K562 (cell line): Measurements from ENCODE around the gene VPS4A. TPM values are rescaled to one million over a fixed set of nuclear protein-coding genes. Genes with fewer than 3 reads are reported as not detected.
A peak's percentile ranks its signal among the peaks of the same experiment; 100 is the strongest.

Experiments
- ATAC-seq: fragments of 200-7000 bp; cut with Tn5 transposase; 3 replicates; pipeline ENCODE4 v1.9.1; 2020; ENCODE audit warnings: moderate library complexity
- BruUV-seq: library from RNA; stranded (reverse); fragments of 400-500 nt; replicated peaks from 2 replicates; lab custom pipeline; 2021; lab: Mats Ljungman, UMichigan
- CTCF ChIA-PET: fragments of 300-600 bp; formaldehyde crosslinking; extraction: SDS; loops from one replicate; lab custom pipeline; 2021; ENCODE audit warnings: low intra/inter-chr PET ratio; lab: Yijun Ruan, JAX
- POLR2A ChIA-PET: fragments of 300-600, 350-650 bp; sonication (Branson Sonifier 250); formaldehyde crosslinking; extraction: SDS; loops from one replicate; lab custom pipeline; 2021; ENCODE audit warnings: antibody characterized with exemption, inconsistent platforms; lab: Yijun Ruan, JAX
- DNase-seq, 4 experiments: peaks; one replicate each; pipeline versions ENCODE4 v3.0.0 to v3.0.0-alpha.2; 2011 to 2018; ENCODE audit warnings: low spot score in 3 of 4, mixed read lengths in 3 of 4; ENCODE audit errors: extremely low read depth in 1 of 4
- FAIRE-seq: peaks from 2 replicates; lab custom pipeline; 2011; peaks lifted over from hg19 to GRCh38; lab: Jason Lieb, UNC
- H2AFZ ChIP-seq: 2 replicates; pipeline ENCODE4 v1.6.0; 2011; ENCODE audit warnings: low read depth, low read length, control low read depth, inconsistent platforms
- H3K27ac ChIP-seq: fragments of 200-600 bp; 3 replicates; pipeline ENCODE4 v1.8.0; 2011; ENCODE audit warnings: low read depth, mild to moderate bottlenecking, control low read depth, inconsistent platforms, low read length, moderate library complexity, mixed read lengths; ENCODE audit errors: extremely low read depth
- H3K27me3 ChIP-seq, 2 experiments: fragments of 300-600 bp in 1 of 2; 2 replicates in 1 of 2; 3 replicates in 1 of 2; pipeline versions ENCODE4 v1.6.0 to v1.8.0; 2011; ENCODE audit warnings: inconsistent platforms in 2 of 2, low read length in 2 of 2, mild to moderate bottlenecking in 1 of 2, mixed read lengths in 1 of 2, moderate library complexity in 1 of 2; ENCODE audit not compliant: control insufficient read depth in 2 of 2, insufficient read depth in 2 of 2
- H3K36me3 ChIP-seq: fragments of 300-600 bp; 3 replicates; pipeline ENCODE4 v1.8.0; 2011; ENCODE audit warnings: mild to moderate bottlenecking, low read length, inconsistent platforms; ENCODE audit not compliant: control insufficient read depth, insufficient read depth
- H3K4me1 ChIP-seq, 2 experiments: fragments of 200-600 bp in 1 of 2; replicated peaks in 1 of 2; 2 replicates in 1 of 2; 3 replicates in 1 of 2; pipeline versions ENCODE4 v1.5.1 to v1.8.0; 2011; ENCODE audit warnings: inconsistent platforms in 2 of 2, low read length in 2 of 2, mild to moderate bottlenecking in 1 of 2, mixed read lengths in 1 of 2, moderate library complexity in 1 of 2; ENCODE audit not compliant: control insufficient read depth in 2 of 2, insufficient read depth in 2 of 2
- H3K4me2 ChIP-seq: 2 replicates; pipeline ENCODE4 v1.6.1; 2011; ENCODE audit warnings: low read length, control low read depth, inconsistent platforms, mixed read lengths; ENCODE audit not compliant: insufficient read depth
- H3K4me3 ChIP-seq: fragments of 200-600 bp; sonication (generic), shearing (Covaris generic); 2 replicates; pipeline ENCODE4 v1.5.1; 2016; ENCODE audit warnings: control low read depth, inconsistent platforms
- H3K79me2 ChIP-seq: fragments of 200-600 bp; 3 replicates; pipeline ENCODE4 v1.8.0; 2011; ENCODE audit warnings: low read length, inconsistent platforms; ENCODE audit not compliant: control insufficient read depth, insufficient read depth
- H3K9ac ChIP-seq, 2 experiments: 2 replicates each; pipeline versions ENCODE4 v1.6.0 to v1.6.1; 2011; ENCODE audit warnings: low read depth in 2 of 2, low read length in 2 of 2, control low read depth in 1 of 2, inconsistent platforms in 1 of 2, mild to moderate bottlenecking in 1 of 2, mixed read lengths in 1 of 2; ENCODE audit not compliant: insufficient read depth in 1 of 2
- H3K9me1 ChIP-seq: one replicate; pipeline ENCODE4 v1.6.0; 2011; ENCODE audit warnings: inconsistent platforms, mild to moderate bottlenecking, low read length, moderate library complexity; ENCODE audit not compliant: control insufficient read depth, insufficient read depth
- H3K9me3 ChIP-seq: replicated peaks from 2 replicates; pipeline ENCODE4 v1.5.1; 2011; ENCODE audit warnings: low read depth, low read length, inconsistent platforms; ENCODE audit not compliant: control insufficient read depth, insufficient read depth
- H4K20me1 ChIP-seq: replicated peaks from 2 replicates; pipeline ENCODE4 v1.6.1; 2011; ENCODE audit warnings: low read length, inconsistent platforms, mixed read lengths; ENCODE audit not compliant: control insufficient read depth, insufficient read depth
- HDAC8 ChIP-seq: fragments of 450-650 bp; IDR thresholded peaks from 2 replicates; pipeline ENCODE4 v1.6.1; 2016; ENCODE audit warnings: mild to moderate bottlenecking, missing genetic modification characterization, moderate library complexity, missing compliant biosample characterization
- TCF7 ChIP-seq: sonication (generic); IDR thresholded peaks from 2 replicates; pipeline ENCODE4 v1.6.1; 2016; ENCODE audit warnings: antibody characterized with exemption, borderline replicate concordance
- WGBS: fragments of 100-300 bp; shearing (Covaris generic); methylation state at CpG from one replicate; pipeline ENCODE4 v1.1.6; 2016; ENCODE audit warnings: low coverage, mixed read lengths; ENCODE audit not compliant: insufficient coverage; ENCODE audit errors: missing lambda C conversion rate; 5-methylcytosine and 5-hydroxymethylcytosine counted together
- in situ Hi-C: fragments of 300-500 bp; cut with MboI; formaldehyde crosslinking; loops from 4 replicates; pipeline ENCODE4 v1.15.0; 2018; ENCODE audit warnings: inconsistent platforms, mixed read lengths
- intact Hi-C: fragments of 100-400 bp; cut with micrococcal nuclease; formaldehyde crosslinking; loops from 2 replicates; pipeline ENCODE4 v1.14.2; 2022
- polyA plus RNA-seq, 8 experiments: library from polyadenylated mRNA; depleted of rRNA in 4 of 8; stranded (reverse) in 5 of 8; unstranded in 3 of 8; fragments of >200 nt; fragmentation: Nextera tagmentation in 2 of 8; fragmentation: Illumina TruSeq in 1 of 8; extraction: Ambion mirVana in 2 of 8; extraction: Trizol in 1 of 8; gene quantifications; 2 replicates each; pipeline versions ENCODE4 v1.2.1 to v1.2.3, GENCODE V29; 2011 to 2014; ENCODE audit warnings: inconsistent platforms in 1 of 8, missing spikeins in 1 of 8
- total RNA-seq, 7 experiments: library from RNA; depleted of rRNA in 6 of 7; stranded (reverse); fragments of >200 nt in 6 of 7; fragmentation: Illumina TruSeq in 2 of 7; extraction: Trizol in 2 of 7; gene quantifications; 2 replicates each; pipeline versions ENCODE4 v1.2.1 to v1.2.3, GENCODE V29; 2011 to 2021; ENCODE audit warnings: low replicate concordance in 1 of 7
- TF ChIP-seq, protein P1 (sequence below): sonication (generic); formaldehyde crosslinking; IDR thresholded peaks from 2 replicates; pipeline ENCODE4 v1.8.0; 2022; ENCODE audit warnings: missing genetic modification reagents, mild to moderate bottlenecking, borderline replicate concordance
- TF ChIP-seq, protein P2 (sequence below), 2 experiments: IDR thresholded peaks in 1 of 2; conservative IDR thresholded peaks in 1 of 2; 2 replicates each; pipeline ENCODE4 v1.6.1; 2016; ENCODE audit warnings: low read depth in 2 of 2, mild to moderate bottlenecking in 1 of 2, missing compliant biosample characterization in 1 of 2, missing genetic modification characterization in 1 of 2, moderate library complexity in 1 of 2

The VPS4A gene
- total and polyA plus RNA-seq, 9 of the 15 experiments (the other 6 are each of a cell fraction or from before 2014, with no cell fraction given): 7.6 to 45.4 (median 29.9) TPM

DNA sequence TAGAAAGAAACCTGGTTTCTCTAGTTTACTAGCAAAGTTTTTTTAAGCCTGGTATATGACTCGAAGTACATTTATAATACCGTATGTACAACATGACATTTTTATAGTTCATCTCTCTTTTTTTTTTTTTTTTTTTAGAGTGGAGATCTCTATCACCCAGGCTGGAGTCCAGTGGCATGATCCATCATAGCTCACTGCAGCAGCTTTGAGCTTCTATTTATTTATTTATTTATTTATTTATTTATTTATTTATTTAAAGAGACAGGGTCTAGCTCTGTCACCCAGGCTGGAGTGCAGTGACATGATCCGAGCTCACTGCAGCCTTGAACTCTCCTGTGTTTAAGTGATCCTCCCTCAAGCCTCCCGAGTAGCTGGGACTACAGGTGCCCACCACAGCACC, 25.9 kb upstream of the VPS4A start:
- FAIRE-seq: no peak
- WGBS: 72% methylated on average over 4 of the region's 4 CpGs
- H2AFZ ChIP-seq: no peak overlapping the region
- TF ChIP-seq, protein P1, sequence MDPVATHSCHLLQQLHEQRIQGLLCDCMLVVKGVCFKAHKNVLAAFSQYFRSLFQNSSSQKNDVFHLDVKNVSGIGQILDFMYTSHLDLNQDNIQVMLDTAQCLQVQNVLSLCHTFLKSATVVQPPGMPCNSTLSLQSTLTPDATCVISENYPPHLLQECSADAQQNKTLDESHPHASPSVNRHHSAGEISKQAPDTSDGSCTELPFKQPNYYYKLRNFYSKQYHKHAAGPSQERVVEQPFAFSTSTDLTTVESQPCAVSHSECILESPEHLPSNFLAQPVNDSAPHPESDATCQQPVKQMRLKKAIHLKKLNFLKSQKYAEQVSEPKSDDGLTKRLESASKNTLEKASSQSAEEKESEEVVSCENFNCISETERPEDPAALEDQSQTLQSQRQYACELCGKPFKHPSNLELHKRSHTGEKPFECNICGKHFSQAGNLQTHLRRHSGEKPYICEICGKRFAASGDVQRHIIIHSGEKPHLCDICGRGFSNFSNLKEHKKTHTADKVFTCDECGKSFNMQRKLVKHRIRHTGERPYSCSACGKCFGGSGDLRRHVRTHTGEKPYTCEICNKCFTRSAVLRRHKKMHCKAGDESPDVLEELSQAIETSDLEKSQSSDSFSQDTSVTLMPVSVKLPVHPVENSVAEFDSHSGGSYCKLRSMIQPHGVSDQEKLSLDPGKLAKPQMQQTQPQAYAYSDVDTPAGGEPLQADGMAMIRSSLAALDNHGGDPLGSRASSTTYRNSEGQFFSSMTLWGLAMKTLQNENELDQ (CRISPR knock-in tag): no peak
- TF ChIP-seq, protein P2, sequence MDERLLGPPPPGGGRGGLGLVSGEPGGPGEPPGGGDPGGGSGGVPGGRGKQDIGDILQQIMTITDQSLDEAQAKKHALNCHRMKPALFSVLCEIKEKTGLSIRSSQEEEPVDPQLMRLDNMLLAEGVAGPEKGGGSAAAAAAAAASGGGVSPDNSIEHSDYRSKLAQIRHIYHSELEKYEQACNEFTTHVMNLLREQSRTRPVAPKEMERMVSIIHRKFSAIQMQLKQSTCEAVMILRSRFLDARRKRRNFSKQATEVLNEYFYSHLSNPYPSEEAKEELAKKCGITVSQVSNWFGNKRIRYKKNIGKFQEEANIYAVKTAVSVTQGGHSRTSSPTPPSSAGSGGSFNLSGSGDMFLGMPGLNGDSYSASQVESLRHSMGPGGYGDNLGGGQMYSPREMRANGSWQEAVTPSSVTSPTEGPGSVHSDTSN (CRISPR knock-in tag; IDR thresholded peaks at IDR 0.05; ENCODE audit: low read depth): no peak
- TF ChIP-seq, protein P2 (tag; conservative IDR thresholded peaks at IDR 0.05; ENCODE audit: low read depth): peak; percentile 45; the same call in 1 of the 2 replicates
- TF ChIP-seq HDAC8 (tag): no peak
- TF ChIP-seq TCF7: no peak
- H3K9me3 ChIP-seq: no peaks in the 10 kb centered on the region
- ATAC-seq: no peak
- 0 out of 5 replicates have a peak, but pooled peaks cover 0 to 4% of the 10 kb centered on the region in 2 experiments for H3K4me1 ChIP-seq
- H3K9ac ChIP-seq: no peak overlapping the region
- DNase-seq: no peak
- no TSS peak for BruUV-seq
- POLR2A ChIA-PET: interaction anchor here (0.6 to 1.7 kb wide), 7 partner anchors 9 to 95 kb away, joined by 3 to 8 read pairs (median 3); no protein-coding TSS in a partner anchor
- no peaks in the 10 kb centered on the region for H4K20me1 ChIP-seq
- no peaks in the 10 kb centered on the region for H3K27me3 ChIP-seq
- no peak overlapping the region for H3K27ac ChIP-seq
- in situ Hi-C loops: loop anchor here (5.0 kb wide), 1 partner anchor 133 kb away; no protein-coding TSS in a partner anchor
- CTCF ChIA-PET: interaction anchor here (0.7 kb wide), 1 partner anchor 438 kb away, joined by 3 read pairs; no protein-coding TSS in a partner anchor
- no peaks in the 10 kb centered on the region for H3K9me1 ChIP-seq
- H3K4me2 ChIP-seq: no peak overlapping the region
- no peak overlapping the region for H3K4me3 ChIP-seq
- H3K79me2 ChIP-seq: no peaks in the 10 kb centered on the region
- H3K36me3 ChIP-seq: peaks cover 14% of the 10 kb centered on the region; the same call in 1 of the 3 replicates
- intact Hi-C loops: loop anchor here (10.0 kb wide), 2 partner anchors 380 to 760 kb away; no protein-coding TSS in a partner anchor
